DOHH2 (cell line): ENCODE data around the gene LRRC63.

Source experiments
- EZH2phosphoT487 ChIP-seq: fragments of 200-600 bp; sonication (generic); IDR thresholded peaks from 2 replicates; pipeline ENCODE4 v1.6.1; 2017; ENCODE audit warnings: borderline replicate concordance, mild to moderate bottlenecking, antibody characterized with exemption, low read length, moderate library complexity, mixed read lengths
- TF ChIP-seq, protein P1 (sequence below): fragments of 200-600 bp; sonication (generic); IDR thresholded peaks from one replicate; pipeline ENCODE4 v1.5.1; 2014; ENCODE audit warnings: antibody characterized with exemption, mild to moderate bottlenecking, low read depth, low read length; ENCODE audit not compliant: poor library complexity, severe bottlenecking

DNA sequence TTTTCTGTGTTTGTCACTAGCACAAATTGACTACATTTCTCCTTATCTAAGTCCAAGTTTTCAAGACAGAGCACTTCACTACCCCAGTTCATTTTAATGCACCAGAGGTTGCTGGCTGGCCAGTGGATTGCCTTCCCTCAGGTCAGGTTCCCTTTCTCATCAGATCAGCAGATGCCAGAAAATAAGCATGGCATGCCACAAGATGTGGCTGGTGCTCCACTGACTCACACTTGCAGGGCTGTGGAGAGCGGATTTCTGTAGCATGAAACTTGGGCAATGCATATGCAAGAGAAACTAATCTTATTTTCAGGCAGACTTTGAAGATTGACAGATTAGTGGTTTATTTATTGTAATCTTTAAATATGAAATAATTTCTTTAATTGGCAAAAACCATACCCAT is 95.8 kb downstream of the LRRC63 start:
- TF ChIP-seq, protein P1, sequence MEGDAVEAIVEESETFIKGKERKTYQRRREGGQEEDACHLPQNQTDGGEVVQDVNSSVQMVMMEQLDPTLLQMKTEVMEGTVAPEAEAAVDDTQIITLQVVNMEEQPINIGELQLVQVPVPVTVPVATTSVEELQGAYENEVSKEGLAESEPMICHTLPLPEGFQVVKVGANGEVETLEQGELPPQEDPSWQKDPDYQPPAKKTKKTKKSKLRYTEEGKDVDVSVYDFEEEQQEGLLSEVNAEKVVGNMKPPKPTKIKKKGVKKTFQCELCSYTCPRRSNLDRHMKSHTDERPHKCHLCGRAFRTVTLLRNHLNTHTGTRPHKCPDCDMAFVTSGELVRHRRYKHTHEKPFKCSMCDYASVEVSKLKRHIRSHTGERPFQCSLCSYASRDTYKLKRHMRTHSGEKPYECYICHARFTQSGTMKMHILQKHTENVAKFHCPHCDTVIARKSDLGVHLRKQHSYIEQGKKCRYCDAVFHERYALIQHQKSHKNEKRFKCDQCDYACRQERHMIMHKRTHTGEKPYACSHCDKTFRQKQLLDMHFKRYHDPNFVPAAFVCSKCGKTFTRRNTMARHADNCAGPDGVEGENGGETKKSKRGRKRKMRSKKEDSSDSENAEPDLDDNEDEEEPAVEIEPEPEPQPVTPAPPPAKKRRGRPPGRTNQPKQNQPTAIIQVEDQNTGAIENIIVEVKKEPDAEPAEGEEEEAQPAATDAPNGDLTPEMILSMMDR, result no peak
- TF ChIP-seq EZH2phosphoT487, result no peak
